ENCODE results near the gene EPHA6.

EPHA6 gene

DNA sequence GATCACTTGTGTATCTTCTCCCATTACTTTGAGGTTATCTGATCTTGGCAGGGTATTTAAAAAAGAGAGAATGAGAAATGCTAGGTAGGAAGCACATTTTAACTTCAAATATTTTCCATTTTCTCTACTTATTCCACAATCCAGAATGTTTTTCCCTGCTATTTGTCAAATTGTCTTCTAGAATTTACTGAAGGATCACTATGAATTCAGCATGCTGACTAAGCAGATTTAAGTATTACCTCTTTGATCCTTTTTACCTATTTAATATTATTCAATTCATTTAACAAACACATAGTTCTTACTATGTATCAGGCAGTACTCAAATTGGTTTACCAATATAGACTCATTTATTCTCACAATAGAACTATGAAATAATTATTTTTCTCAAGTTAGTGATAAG lies 486.7 kb downstream of the EPHA6 start:
- TF ChIP-seq, protein P1, sequence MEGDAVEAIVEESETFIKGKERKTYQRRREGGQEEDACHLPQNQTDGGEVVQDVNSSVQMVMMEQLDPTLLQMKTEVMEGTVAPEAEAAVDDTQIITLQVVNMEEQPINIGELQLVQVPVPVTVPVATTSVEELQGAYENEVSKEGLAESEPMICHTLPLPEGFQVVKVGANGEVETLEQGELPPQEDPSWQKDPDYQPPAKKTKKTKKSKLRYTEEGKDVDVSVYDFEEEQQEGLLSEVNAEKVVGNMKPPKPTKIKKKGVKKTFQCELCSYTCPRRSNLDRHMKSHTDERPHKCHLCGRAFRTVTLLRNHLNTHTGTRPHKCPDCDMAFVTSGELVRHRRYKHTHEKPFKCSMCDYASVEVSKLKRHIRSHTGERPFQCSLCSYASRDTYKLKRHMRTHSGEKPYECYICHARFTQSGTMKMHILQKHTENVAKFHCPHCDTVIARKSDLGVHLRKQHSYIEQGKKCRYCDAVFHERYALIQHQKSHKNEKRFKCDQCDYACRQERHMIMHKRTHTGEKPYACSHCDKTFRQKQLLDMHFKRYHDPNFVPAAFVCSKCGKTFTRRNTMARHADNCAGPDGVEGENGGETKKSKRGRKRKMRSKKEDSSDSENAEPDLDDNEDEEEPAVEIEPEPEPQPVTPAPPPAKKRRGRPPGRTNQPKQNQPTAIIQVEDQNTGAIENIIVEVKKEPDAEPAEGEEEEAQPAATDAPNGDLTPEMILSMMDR (conservative IDR thresholded peaks at IDR 0.05; ENCODE audit: control insufficient read depth, insufficient read depth, low read depth, low read length), result no peak
- DNase-seq (ENCODE audit: low read depth), result no peak
- no peak overlapping the region for H3K4me3 ChIP-seq (ENCODE audit: control insufficient read depth, low read depth, low read length)

DNA sequence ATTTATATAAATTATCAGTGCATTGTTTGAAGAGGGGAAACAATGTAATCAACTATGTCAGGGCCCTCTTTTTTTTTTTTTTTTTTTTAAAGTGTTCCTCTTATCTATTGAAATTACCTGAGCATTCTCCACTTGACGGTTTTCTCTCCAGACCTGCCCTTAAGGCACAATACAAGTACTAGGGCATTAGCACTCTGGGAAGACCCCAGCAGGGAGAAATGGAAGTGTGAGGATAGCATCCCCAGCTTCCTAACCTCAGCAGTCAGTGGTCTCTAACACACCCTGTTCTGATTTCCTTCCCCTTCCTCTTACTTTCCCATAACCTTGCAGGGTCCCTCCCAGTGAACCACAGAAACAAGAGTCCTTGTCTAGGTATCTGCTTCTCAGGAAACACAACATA lies 491.8 kb downstream of the EPHA6 start:
- TF ChIP-seq, protein P1 (conservative IDR thresholded peaks at IDR 0.05; ENCODE audit: control insufficient read depth, insufficient read depth, low read depth, low read length), result no peak
- no peak overlapping the region for H3K4me3 ChIP-seq (ENCODE audit: control insufficient read depth, low read depth, low read length)
- no peak for DNase-seq (ENCODE audit: low read depth)

DNA sequence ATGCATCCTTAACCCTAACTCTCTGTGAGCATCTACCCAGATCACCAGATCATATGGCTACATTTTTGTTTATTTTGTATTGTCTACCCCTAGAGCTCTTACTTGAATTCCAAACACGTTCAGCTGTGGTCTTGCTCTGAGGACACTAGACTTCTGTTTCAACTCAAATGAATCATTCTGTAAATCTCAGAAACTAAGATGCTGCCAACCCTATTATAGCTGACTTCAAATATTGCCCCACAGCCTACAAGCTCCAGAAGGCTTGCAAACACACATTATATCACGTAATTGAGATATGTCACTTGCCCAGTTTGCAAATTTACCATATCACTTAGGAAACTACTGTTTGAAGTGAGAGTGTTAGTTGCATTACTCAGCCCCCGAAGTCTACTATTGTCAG lies 524.0 kb downstream of the EPHA6 start:
- DNase-seq (ENCODE audit: low read depth), result no peak
- TF ChIP-seq, protein P1 (conservative IDR thresholded peaks at IDR 0.05; ENCODE audit: control insufficient read depth, insufficient read depth, low read depth, low read length), result no peak
- no peak overlapping the region for H3K4me3 ChIP-seq (ENCODE audit: control insufficient read depth, low read depth, low read length)

DNA sequence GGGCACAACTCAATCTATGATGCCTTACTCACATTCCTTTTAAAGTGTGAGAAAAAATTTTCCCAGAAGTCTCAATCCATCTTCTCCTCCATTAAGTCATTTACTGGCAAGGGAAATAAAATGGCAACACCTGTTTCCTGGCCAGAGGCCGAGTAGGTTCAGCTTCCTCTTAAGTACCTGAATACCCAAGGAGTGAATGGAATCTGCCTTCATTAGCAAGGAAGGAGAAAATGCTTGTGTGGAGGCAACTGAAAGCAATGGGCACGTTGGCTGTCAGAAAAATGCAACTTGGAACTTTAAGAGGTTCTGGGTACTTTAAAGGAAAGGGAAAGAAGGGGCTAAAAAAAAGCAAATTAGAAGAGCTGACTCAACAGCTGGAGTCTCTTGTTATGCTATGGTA lies 526.5 kb downstream of the EPHA6 start:
- H3K4me3 ChIP-seq (ENCODE audit: control insufficient read depth, low read depth, low read length), result no peak overlapping the region
- TF ChIP-seq, protein P1 (conservative IDR thresholded peaks at IDR 0.05; ENCODE audit: control insufficient read depth, insufficient read depth, low read depth, low read length), result no peak
- no peak for DNase-seq (ENCODE audit: low read depth)

DNA sequence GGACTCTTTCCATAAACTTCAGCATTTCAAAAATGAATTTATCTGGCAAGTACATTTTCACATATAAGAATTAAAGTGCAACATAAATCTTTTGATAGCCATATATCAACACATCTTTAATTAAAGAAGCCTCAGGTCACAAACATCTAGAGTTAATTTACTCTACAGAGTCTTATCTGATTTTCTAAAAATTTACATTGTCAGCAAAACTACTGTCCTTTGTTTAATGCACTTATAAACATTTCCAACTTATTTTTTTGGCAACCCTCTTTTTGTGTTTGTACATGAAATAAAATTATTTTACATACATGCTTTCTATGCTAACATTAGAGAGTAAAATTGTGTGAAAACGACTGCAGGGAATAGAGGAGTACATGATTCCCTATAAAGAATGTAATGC lies 533.4 kb downstream of the EPHA6 start:
- no peak for DNase-seq (ENCODE audit: low read depth)
- TF ChIP-seq, protein P1 (conservative IDR thresholded peaks at IDR 0.05; ENCODE audit: control insufficient read depth, insufficient read depth, low read depth, low read length), result no peak
- no peak overlapping the region for H3K4me3 ChIP-seq (ENCODE audit: control insufficient read depth, low read depth, low read length)

DNA sequence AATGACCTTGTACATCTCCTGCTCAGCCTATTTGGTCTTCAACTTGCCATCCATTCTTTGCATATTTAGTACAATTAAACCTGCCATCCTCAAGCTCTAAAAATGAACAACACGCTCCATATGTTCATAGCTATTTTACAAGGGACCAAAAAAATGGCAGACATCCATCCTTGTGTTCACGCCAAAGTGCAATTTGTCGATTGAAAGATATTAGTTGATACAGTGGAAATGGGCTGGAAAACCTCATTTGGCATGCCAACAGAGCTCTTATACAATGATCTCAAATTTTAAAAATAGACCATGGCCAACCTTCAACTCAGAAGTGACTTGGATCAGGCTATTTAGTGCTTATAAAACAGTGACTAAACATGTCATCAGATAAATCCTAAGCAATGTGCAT lies 536.6 kb downstream of the EPHA6 start:
- TF ChIP-seq, protein P1 (conservative IDR thresholded peaks at IDR 0.05; ENCODE audit: control insufficient read depth, insufficient read depth, low read depth, low read length), result no peak
- DNase-seq (ENCODE audit: low read depth), result no peak
- no peak overlapping the region for H3K4me3 ChIP-seq (ENCODE audit: control insufficient read depth, low read depth, low read length)

DNA sequence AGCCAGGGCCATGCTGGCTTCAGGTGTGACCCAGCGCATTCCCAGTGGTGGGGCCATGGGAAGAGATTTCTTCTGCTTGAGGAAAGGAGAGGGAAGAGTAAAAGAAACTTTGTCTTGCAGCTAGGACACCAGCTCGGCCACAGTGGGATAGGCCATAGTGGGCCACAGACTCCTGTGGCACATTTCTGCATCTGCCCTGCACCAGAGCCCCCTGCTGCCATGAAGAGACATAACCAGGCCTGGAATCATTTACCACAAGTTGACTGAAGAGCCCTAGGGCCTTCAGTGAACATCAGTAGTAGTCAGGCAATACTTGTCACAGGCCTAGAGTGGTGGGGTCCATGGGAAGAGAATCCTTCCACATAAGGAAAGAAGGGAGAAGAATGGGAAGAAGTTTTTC lies 538.8 kb downstream of the EPHA6 start:
- TF ChIP-seq, protein P1 (conservative IDR thresholded peaks at IDR 0.05; ENCODE audit: control insufficient read depth, insufficient read depth, low read depth, low read length), result no peak
- no peak overlapping the region for H3K4me3 ChIP-seq (ENCODE audit: control insufficient read depth, low read depth, low read length)
- DNase-seq (ENCODE audit: low read depth), result no peak

Data from fibroblast of mammary gland (primary cell).